Activated T-cell treated with anti-CD3 and anti-CD28 coated beads, Interleukin-2, amount 50 U/mL, for 72 hours (primary cell): Measurements from ENCODE around the gene MAML2. TPM values are rescaled to one million over a fixed set of nuclear protein-coding genes. Genes with fewer than 3 reads are reported as not detected.

Experiments used
- ATAC-seq, 2 donors: fragments of 150-1000 bp; cut with Tn5 transposase; replicated peaks in 1 of 2; 2 replicates each; pipeline ENCODE4 v1.10.0; 2021; ENCODE audit warnings: moderate library complexity in 2 of 2, mild to moderate bottlenecking in 1 of 2
- DNase-seq, 2 donors: peaks; one replicate each; pipeline ENCODE4 v3.0.0; 2021 to 2022; ENCODE audit warnings: mixed read lengths in 1 of 2
- H3K27ac Mint-ChIP-seq: one replicate; pipeline ENCODE4 v1.8.0; 2022; ENCODE audit warnings: mild to moderate bottlenecking, moderate library complexity, mixed read lengths
- H3K27me3 Mint-ChIP-seq: one replicate; pipeline ENCODE4 v1.8.0; 2022; ENCODE audit warnings: low read depth, mixed read lengths
- H3K36me3 Mint-ChIP-seq, 2 donors: one replicate each; pipeline ENCODE4 v1.8.0; 2022; ENCODE audit warnings: mixed read lengths in 2 of 2, mild to moderate bottlenecking in 1 of 2; ENCODE audit not compliant: insufficient read depth in 2 of 2
- H3K4me1 Mint-ChIP-seq: one replicate; pipeline ENCODE4 v1.8.0; 2022; ENCODE audit warnings: low read depth, mixed read lengths
- H3K4me3 Mint-ChIP-seq, 2 donors: one replicate each; pipeline ENCODE4 v1.8.0; 2022; ENCODE audit warnings: mild to moderate bottlenecking in 2 of 2, mixed read lengths in 2 of 2, moderate library complexity in 2 of 2
- H3K9me3 Mint-ChIP-seq, 2 donors: one replicate each; pipeline ENCODE4 v1.8.0; 2022; ENCODE audit warnings: mixed read lengths in 2 of 2
- total RNA-seq, 2 donors: library from RNA; stranded (reverse); gene quantifications; one replicate each; pipeline ENCODE4 v1.2.3, GENCODE V29; 2022

The MAML2 gene
- total RNA-seq, 2 donors from 2014 or later = 30.5 to 34.6 TPM

DNA sequence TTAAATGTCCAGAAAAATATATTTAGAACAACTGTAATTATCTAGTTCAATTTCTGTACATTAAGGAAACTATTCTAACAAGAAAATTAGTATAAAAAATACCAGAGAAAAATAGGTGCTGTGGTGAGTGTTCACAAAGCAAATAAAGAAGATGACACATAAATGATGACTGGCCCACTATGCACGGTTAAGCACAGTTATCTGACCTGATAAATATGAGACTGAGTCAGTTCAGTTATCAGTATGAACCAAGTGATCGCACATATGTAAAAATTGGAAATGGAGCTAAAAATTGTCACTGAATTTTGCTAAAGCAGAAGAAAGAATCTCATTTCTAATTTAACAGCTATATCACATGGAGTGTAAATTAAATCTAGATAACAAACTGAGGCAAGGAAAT lies 18.8 kb upstream of the MAML2 start:
- Mint-ChIP-seq H3K9me3 (no peaks in the 10 kb centered on the region), H3K27ac (no peak overlapping the region), H3K4me3 (no peak overlapping the region), H3K4me1 (peaks cover 24% of the 10 kb centered on the region), H3K36me3 (peaks cover 2 to 8% of the 10 kb centered on the region in 2 donors), H3K27me3 (no peaks in the 10 kb centered on the region)
- DNase-seq (no peak), ATAC-seq (no peak)

GRCh38 chr11:96358321-96358720 lies 15.3 kb upstream of the MAML2 start:
- Mint-ChIP-seq H3K4me3 (peak overlapping the region; percentile 17 to 66), H3K27ac (peak overlapping the region; percentile 67), H3K36me3 (peaks cover 9 to 21% of the 10 kb centered on the region in 2 donors), H3K9me3 (no peaks in the 10 kb centered on the region), H3K4me1 (peaks cover 24% of the 10 kb centered on the region), H3K27me3 (no peaks in the 10 kb centered on the region)
- DNase-seq = no peak
- peak; percentile 22 to 25 for ATAC-seq

DNA sequence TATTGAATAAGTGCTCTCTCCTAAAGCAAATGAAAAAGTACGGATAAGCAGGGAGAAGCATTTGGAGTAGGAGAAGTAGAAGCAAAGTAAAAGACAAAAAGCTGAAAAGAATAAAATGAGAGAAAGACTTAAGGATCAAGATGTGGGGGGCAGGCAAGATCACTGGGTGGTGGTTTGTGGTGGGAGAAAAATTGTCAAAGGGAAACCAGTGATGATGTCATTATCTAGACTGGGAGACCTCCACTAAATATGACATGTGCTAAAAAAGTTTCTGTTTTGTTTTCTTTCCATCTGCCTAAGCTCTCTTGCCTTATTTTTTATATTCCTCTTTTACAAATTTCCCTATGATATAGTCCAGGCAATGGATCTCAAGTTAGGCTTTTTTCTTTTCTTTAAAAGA lies 14.8 kb upstream of the MAML2 start:
- peak overlapping the region; percentile 67 for H3K27ac Mint-ChIP-seq
- peaks cover 24% of the 10 kb centered on the region for H3K4me1 Mint-ChIP-seq
- H3K9me3 Mint-ChIP-seq = no peaks in the 10 kb centered on the region
- peak; percentile 92 to 95 for ATAC-seq
- peaks cover 9 to 18% of the 10 kb centered on the region in 2 donors for H3K36me3 Mint-ChIP-seq
- peak overlapping the region; percentile 17 to 66 for H3K4me3 Mint-ChIP-seq
- peak; percentile 36 to 46 for DNase-seq
- no peaks in the 10 kb centered on the region for H3K27me3 Mint-ChIP-seq

DNA sequence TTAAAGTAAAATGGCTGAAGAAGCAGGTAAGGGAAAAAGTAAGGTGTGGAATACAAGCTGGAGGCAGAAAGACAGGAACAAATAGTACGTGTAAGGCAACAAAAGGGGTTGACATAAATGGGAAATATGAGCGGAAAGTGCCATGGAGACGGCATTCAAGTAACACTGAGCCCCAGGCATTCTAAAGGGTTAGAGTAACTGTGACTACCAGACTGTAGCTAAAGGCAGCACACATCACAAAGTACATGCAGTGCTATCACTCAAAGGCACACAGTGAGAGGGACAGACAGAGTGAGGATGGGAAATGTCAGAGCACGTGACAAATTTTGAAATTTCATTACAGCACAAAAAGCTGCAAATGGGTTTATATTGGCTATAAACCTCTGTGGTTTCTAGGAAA lies 13.9 kb upstream of the MAML2 start:
- H3K9me3 Mint-ChIP-seq = no peaks in the 10 kb centered on the region
- no peaks in the 10 kb centered on the region for H3K27me3 Mint-ChIP-seq
- H3K36me3 Mint-ChIP-seq = peaks cover 9 to 20% of the 10 kb centered on the region in 2 donors
- H3K4me1 Mint-ChIP-seq = peaks cover 24% of the 10 kb centered on the region
- DNase-seq = no peak
- no peak overlapping the region for H3K4me3 Mint-ChIP-seq
- ATAC-seq = no peak
- H3K27ac Mint-ChIP-seq = no peak overlapping the region

GRCh38 chr11:96342014-96342960 lies 708 bp downstream of the MAML2 start:
- H3K27ac Mint-ChIP-seq = peak overlapping the region; percentile 98
- ATAC-seq (no peak), DNase-seq (no peak)
- peaks cover 39% of the 10 kb centered on the region for H3K4me1 Mint-ChIP-seq
- peaks cover 0 to 1% of the 10 kb centered on the region in 2 donors for H3K9me3 Mint-ChIP-seq
- H3K36me3 Mint-ChIP-seq = peaks cover 6 to 16% of the 10 kb centered on the region in 2 donors
- peak overlapping the region; percentile 94 to 99 for H3K4me3 Mint-ChIP-seq
- no peaks in the 10 kb centered on the region for H3K27me3 Mint-ChIP-seq

DNA sequence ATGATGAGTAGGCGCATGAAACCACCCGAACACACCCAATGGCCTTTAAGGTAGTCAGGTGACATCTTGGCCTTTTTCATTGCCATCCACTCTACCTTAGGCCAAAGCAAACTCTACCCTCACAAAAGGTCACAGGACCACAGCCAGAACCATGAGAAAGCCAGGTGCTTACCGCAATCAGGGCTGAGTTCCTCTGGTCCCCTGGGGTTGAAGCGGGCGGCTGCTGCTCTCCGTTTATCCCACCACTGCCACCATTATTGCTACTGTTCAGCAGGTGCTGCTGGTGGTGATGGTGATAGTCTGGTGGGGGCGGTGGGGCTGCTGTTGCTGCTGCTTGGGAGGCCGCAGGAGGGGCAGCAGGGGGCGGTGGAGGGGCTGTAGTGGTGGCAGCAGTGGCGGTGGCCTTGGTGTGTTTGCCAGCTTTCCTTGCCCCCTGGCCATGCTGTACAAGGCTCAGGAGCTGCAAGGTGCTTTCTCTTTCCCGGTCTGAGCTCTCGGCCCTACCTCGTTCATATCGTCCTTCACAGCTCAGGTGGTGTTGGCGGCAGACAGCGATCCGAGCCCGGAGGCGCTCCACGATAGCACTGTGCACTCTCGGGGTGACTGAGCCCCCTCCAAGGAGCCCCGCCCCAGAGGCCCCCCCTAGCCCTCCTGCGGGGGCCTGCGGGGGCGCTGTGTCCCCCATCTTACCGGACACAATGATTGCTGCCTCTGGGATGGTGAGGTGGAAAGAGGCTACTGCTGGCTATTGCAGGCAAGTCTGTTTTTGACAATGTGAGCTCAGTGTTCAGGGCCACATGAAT lies 1.6 kb downstream of the MAML2 start:
- peaks cover 0 to 1% of the 10 kb centered on the region in 2 donors for H3K9me3 Mint-ChIP-seq
- H3K4me3 Mint-ChIP-seq = peak overlapping the region; percentile 94 to 99
- H3K4me1 Mint-ChIP-seq = peaks cover 48% of the 10 kb centered on the region
- H3K27ac Mint-ChIP-seq = peak overlapping the region; percentile 98
- peak; percentile 79 to 81 for DNase-seq
- H3K36me3 Mint-ChIP-seq = peaks cover 5 to 16% of the 10 kb centered on the region in 2 donors
- ATAC-seq = peak; percentile 67
- no peaks in the 10 kb centered on the region for H3K27me3 Mint-ChIP-seq

DNA sequence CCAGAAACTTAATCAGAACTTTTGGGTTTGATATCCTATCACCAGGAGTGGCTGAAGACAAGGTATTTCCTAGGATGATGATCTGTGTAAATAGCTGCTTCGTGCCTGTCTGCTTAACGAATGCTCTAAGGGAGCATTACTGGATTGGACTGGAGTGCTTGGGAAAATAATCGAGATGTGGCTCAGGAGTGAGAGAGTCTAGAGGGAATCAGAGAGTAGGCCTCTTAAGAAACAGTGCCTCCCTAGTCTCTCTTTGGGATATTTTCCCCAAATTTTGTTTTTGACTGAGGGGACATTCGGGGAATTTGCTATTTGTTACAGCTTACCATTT lies 2.5 kb downstream of the MAML2 start:
- no peaks in the 10 kb centered on the region for H3K27me3 Mint-ChIP-seq
- no peak for ATAC-seq
- H3K9me3 Mint-ChIP-seq = peaks cover 0 to 1% of the 10 kb centered on the region in 2 donors
- peaks cover 7 to 19% of the 10 kb centered on the region in 2 donors for H3K36me3 Mint-ChIP-seq
- peak overlapping the region; percentile 98 for H3K27ac Mint-ChIP-seq
- H3K4me1 Mint-ChIP-seq = peaks cover 56% of the 10 kb centered on the region
- H3K4me3 Mint-ChIP-seq = peak overlapping the region; percentile 94 to 99
- DNase-seq = no peak

GRCh38 chr11:96339706-96340554 lies 3.1 kb downstream of the MAML2 start:
- Mint-ChIP-seq H3K36me3 (peaks cover 7 to 19% of the 10 kb centered on the region in 2 donors), H3K4me1 (peaks cover 62% of the 10 kb centered on the region), H3K27me3 (no peaks in the 10 kb centered on the region), H3K27ac (peak overlapping the region; percentile 98), H3K4me3 (peak overlapping the region; percentile 94 to 99), H3K9me3 (peaks cover 0 to under 1% of the 10 kb centered on the region in 2 donors)
- DNase-seq = no peak
- no peak for ATAC-seq

- H3K4me3 Mint-ChIP-seq = peak overlapping the region; percentile 94 to 99
- peak overlapping the region; percentile 98 for H3K27ac Mint-ChIP-seq
- ATAC-seq (peak; percentile 28 to 29), DNase-seq (peak; percentile 54 to 59)
- H3K9me3 Mint-ChIP-seq = no peaks in the 10 kb centered on the region
- H3K4me1 Mint-ChIP-seq = peaks cover 71% of the 10 kb centered on the region
- H3K36me3 Mint-ChIP-seq = peaks cover 7 to 22% of the 10 kb centered on the region in 2 donors
- no peaks in the 10 kb centered on the region for H3K27me3 Mint-ChIP-seq
Observed at GRCh38 chr11:96338910-96339705, 3.9 kb downstream of the MAML2 start.

- Mint-ChIP-seq H3K36me3 (peaks cover 7 to 20% of the 10 kb centered on the region in 2 donors), H3K27ac (peak overlapping the region; percentile 56), H3K27me3 (no peaks in the 10 kb centered on the region), H3K4me3 (peak overlapping the region; percentile 94 to 99), H3K9me3 (no peaks in the 10 kb centered on the region), H3K4me1 (peaks cover 77% of the 10 kb centered on the region)
- ATAC-seq (peak; percentile 27 to 36), DNase-seq (peak; percentile 49 to 50)
Observed at GRCh38 chr11:96337541-96338431, 5.2 kb downstream of the MAML2 start.

- Mint-ChIP-seq H3K4me3 (peak overlapping the region in 1 of 2 donors; percentile 1), H3K36me3 (peaks cover 6 to 9% of the 10 kb centered on the region in 2 donors), H3K27me3 (no peaks in the 10 kb centered on the region), H3K9me3 (no peaks in the 10 kb centered on the region), H3K27ac (no peak overlapping the region), H3K4me1 (peaks cover 95% of the 10 kb centered on the region)
- DNase-seq (no peak), ATAC-seq (no peak)
Observed at GRCh38 chr11:96335388-96335787, 7.6 kb downstream of the MAML2 start.
